Spleen (tissue), 7 donors: ENCODE measurements around the gene MAP3K5.

Experiments
- CTCF ChIP-seq, 11 experiments: fragments of 200-600 bp in 7 of 11; fragments of 450-650 bp in 4 of 11; sonication (generic) in 4 of 11; IDR thresholded peaks in 8 of 11; conservative IDR thresholded peaks in 3 of 11; 1 replicate in 7 of 11; 2 replicates in 4 of 11; pipeline versions ENCODE4 v1.4.0 to v1.8.0; 2016 to 2021; ENCODE audit warnings: antibody characterized with exemption in 11 of 11, inconsistent platforms in 4 of 11, mild to moderate bottlenecking in 1 of 11
- POLR2A ChIP-seq, 3 donors: fragments of 450-650 bp; IDR thresholded peaks; one replicate each; pipeline ENCODE4 v1.5.1; 2017; ENCODE audit warnings: antibody characterized with exemption in 3 of 3, mild to moderate bottlenecking in 1 of 3
- donor health status: DM: no; HTN: no; CAD: no; lungs with moderate emphysema.
- donor health status: DM: no; HTN: no; CAD: no.
- donor health status: DM: no; HTN: no; CAD: no.

GRCh38 chr6:136784271-136784664 lies 8.0 kb downstream of the MAP3K5 start:
- TF ChIP-seq CTCF (IDR thresholded peaks at IDR 0.05 in 8 of 11, conservative IDR thresholded peaks at IDR 0.05 in 3 of 11) (no peak), POLR2A (IDR thresholded peaks at IDR 0.05) (no peak)
